HCT116 (cell line): ENCODE measurements around the gene IBSP. TPM values are rescaled to one million over a fixed set of nuclear protein-coding genes. Genes with fewer than 3 reads are reported as not detected.

Experiments used
- ATAC-seq: fragments of 200-7000 bp; cut with Tn5 transposase; 2 replicates; pipeline ENCODE4 v1.9.1; 2020; ENCODE audit warnings: mild to moderate bottlenecking, moderate library complexity
- BruUV-seq: library from RNA; stranded (reverse); fragments of 400-500 nt; replicated peaks from 2 replicates; lab custom pipeline; 2021; lab: Mats Ljungman, UMichigan
- CTCF ChIA-PET: fragments of 300-600 bp; sonication (Branson Sonifier 250); formaldehyde crosslinking; loops from one replicate; lab custom pipeline; 2021; ENCODE audit warnings: antibody characterized with exemption; lab: Charles Lee
- POLR2A ChIA-PET: fragments of 300-600, 350-600 bp; sonication (Branson Sonifier 250); formaldehyde crosslinking; loops from one replicate; lab custom pipeline; 2021; ENCODE audit warnings: antibody characterized with exemption; lab: Charles Lee
- RAD21 ChIA-PET, 2 experiments: fragments of 300-600 bp; sonication (Branson Sonifier 250); formaldehyde crosslinking; loops; one replicate each; lab custom pipeline; 2023; ENCODE audit warnings: low total read pairs in 2 of 2; ENCODE audit not compliant: uncharacterized antibody in 2 of 2, unreplicated experiment in 2 of 2, low non-redundant PET in 1 of 2; lab: Charles Lee
- DNase-seq: peaks from one replicate; pipeline ENCODE4 v3.0.0-alpha.2; 2010; ENCODE audit warnings: low read depth, low spot score
- H2AFZ ChIP-seq: fragments of 200-600 bp; shearing (Covaris generic), sonication (generic); 2 replicates; pipeline ENCODE4 v1.6.1; 2017; ENCODE audit warnings: low read depth, mixed run types, mixed read lengths, antibody characterized with exemption, low read length; ENCODE audit not compliant: poor library complexity, severe bottlenecking
- H3K27ac ChIP-seq: 2 replicates; pipeline ENCODE4 v1.5.1; 2012; ENCODE audit warnings: low read depth, low read length
- H3K27me3 ChIP-seq: fragments of 200-600 bp; sonication (generic); 2 replicates; pipeline ENCODE4 v1.6.1; 2016; ENCODE audit warnings: mixed run types, low read length, mixed read lengths; ENCODE audit not compliant: insufficient read depth
- H3K36me3 ChIP-seq, 2 experiments: fragments of 200-500 bp in 1 of 2; fragments of 200-600 bp in 1 of 2; sonication (Bioruptor generic) in 1 of 2; sonication (generic) in 1 of 2; 2 replicates each; pipeline versions ENCODE4 v1.5.1 to v1.6.1; 2014 to 2016; ENCODE audit warnings: low read length in 2 of 2, inconsistent platforms in 1 of 2, mixed read lengths in 1 of 2, mixed run types in 1 of 2; ENCODE audit not compliant: insufficient read depth in 2 of 2, control insufficient read depth in 1 of 2
- H3K4me1 ChIP-seq, 2 experiments: fragments of 200-600 bp in 1 of 2; sonication (generic) in 1 of 2; 2 replicates each; pipeline versions ENCODE4 v1.5.1 to v1.6.1; 2012 to 2017; ENCODE audit warnings: low read length in 2 of 2, inconsistent platforms in 1 of 2, mild to moderate bottlenecking in 1 of 2, mixed read lengths in 1 of 2, mixed run types in 1 of 2, moderate library complexity in 1 of 2; ENCODE audit not compliant: insufficient read depth in 2 of 2, control insufficient read depth in 1 of 2
- H3K4me2 ChIP-seq: fragments of 200-600 bp; sonication (generic); 2 replicates; pipeline ENCODE4 v1.6.1; 2017; ENCODE audit warnings: mixed run types, low read length, mixed read lengths
- H3K4me3 ChIP-seq, 2 experiments: fragments of 200-600 bp in 1 of 2; sonication (generic) in 1 of 2; replicated peaks in 1 of 2; 2 replicates each; pipeline ENCODE4 v1.5.1; 2011 to 2016; ENCODE audit warnings: low read length in 2 of 2, control low read depth in 1 of 2, low read depth in 1 of 2, mild to moderate bottlenecking in 1 of 2, mixed read lengths in 1 of 2, mixed run types in 1 of 2
- H3K79me2 ChIP-seq: fragments of 200-600 bp; sonication (generic); 2 replicates; pipeline ENCODE4 v1.6.1; 2017; ENCODE audit warnings: mild to moderate bottlenecking, mixed run types, low read length, moderate library complexity, mixed read lengths; ENCODE audit not compliant: insufficient read depth
- H3K9ac ChIP-seq: fragments of 200-600 bp; sonication (generic); 2 replicates; pipeline ENCODE4 v1.6.1; 2016; ENCODE audit warnings: low read length, mixed read lengths
- H3K9me2 ChIP-seq: fragments of 200-600 bp; sonication (generic), shearing (Covaris generic); 2 replicates; pipeline ENCODE4 v1.6.1; 2017; ENCODE audit warnings: mixed run types, mild to moderate bottlenecking, moderate library complexity; ENCODE audit not compliant: insufficient read depth
- H3K9me3 ChIP-seq, 2 experiments: fragments of 200-500 bp in 1 of 2; fragments of 200-600 bp in 1 of 2; sonication (Bioruptor generic) in 1 of 2; sonication (generic) in 1 of 2; 2 replicates each; pipeline ENCODE4 v1.6.1; 2014 to 2017; ENCODE audit warnings: low read length in 2 of 2, mixed read lengths in 2 of 2, inconsistent platforms in 1 of 2, low read depth in 1 of 2, mild to moderate bottlenecking in 1 of 2, mixed run types in 1 of 2, moderate library complexity in 1 of 2; ENCODE audit not compliant: control insufficient read depth in 1 of 2, insufficient read depth in 1 of 2
- H4K20me1 ChIP-seq: fragments of 200-600 bp; sonication (generic), shearing (Covaris generic); 2 replicates; pipeline ENCODE4 v1.6.1; 2017; ENCODE audit warnings: mixed run types, mild to moderate bottlenecking, moderate library complexity; ENCODE audit not compliant: insufficient read depth
- CBX3 ChIP-seq: IDR thresholded peaks from 2 replicates; pipeline ENCODE4 v1.6.1; 2012; ENCODE audit warnings: low read depth
- CEBPB ChIP-seq: IDR thresholded peaks from 2 replicates; pipeline ENCODE4 v1.6.1; 2012; ENCODE audit warnings: low read depth
- EGR1 ChIP-seq: IDR thresholded peaks from 2 replicates; pipeline ENCODE4 v1.6.1; 2012; ENCODE audit warnings: low read depth
- ELF1 ChIP-seq: IDR thresholded peaks from 2 replicates; pipeline ENCODE4 v1.6.1; 2012; ENCODE audit warnings: low read depth, borderline replicate concordance
- EZH2 ChIP-seq: fragments of 200-600 bp; sonication (generic); IDR thresholded peaks from 2 replicates; pipeline ENCODE4 v1.6.1; 2017; ENCODE audit warnings: antibody characterized with exemption, mixed run types
- FOSL1 ChIP-seq: IDR thresholded peaks from 2 replicates; pipeline ENCODE4 v1.6.1; 2012; ENCODE audit warnings: low read depth
- JUND ChIP-seq: IDR thresholded peaks from 2 replicates; pipeline ENCODE4 v1.6.1; 2012
- POLR2A ChIP-seq: IDR thresholded peaks from 2 replicates; pipeline ENCODE4 v1.7.0; 2011; ENCODE audit warnings: borderline replicate concordance; ENCODE audit not compliant: insufficient read depth, insufficient read length; ENCODE audit errors: extremely low read depth
- RAD21 ChIP-seq: IDR thresholded peaks from 2 replicates; pipeline ENCODE4 v1.6.1; 2012; ENCODE audit warnings: low read depth, mild to moderate bottlenecking
- REST ChIP-seq: IDR thresholded peaks from 2 replicates; pipeline ENCODE4 v1.6.1; 2012; ENCODE audit warnings: low read depth
- ZFX ChIP-seq: fragments of 450-650 bp; IDR thresholded peaks from 2 replicates; pipeline ENCODE4 v1.6.1; 2017
- intact Hi-C: fragments of 100-400 bp; cut with micrococcal nuclease; formaldehyde crosslinking; loops from 2 replicates; pipeline ENCODE4 v1.10.0; 2022
- total RNA-seq: library from RNA; stranded (reverse); gene quantifications from one replicate; pipeline ENCODE4 v1.2.1, GENCODE V29; 2021; ENCODE audit not compliant: unreplicated experiment
- TF ChIP-seq, protein P1 (sequence below), 3 experiments: fragments of 200-600 bp in 1 of 3; sonication (generic) in 1 of 3; IDR thresholded peaks in 2 of 3; conservative IDR thresholded peaks in 1 of 3; 2 replicates each; pipeline ENCODE4 v1.5.1; 2012 to 2017; ENCODE audit warnings: low read depth in 2 of 3, low read length in 2 of 3, antibody characterized with exemption in 1 of 3, borderline replicate concordance in 1 of 3, control low read depth in 1 of 3, mild to moderate bottlenecking in 1 of 3, mixed read lengths in 1 of 3, mixed run types in 1 of 3, moderate library complexity in 1 of 3; ENCODE audit not compliant: insufficient read depth in 1 of 3
- TF ChIP-seq, protein P2 (sequence below): IDR thresholded peaks from 2 replicates; pipeline ENCODE4 v1.6.1; 2012
- TF ChIP-seq, protein P3 (sequence below): IDR thresholded peaks from 2 replicates; pipeline ENCODE4 v1.6.1; 2011; ENCODE audit warnings: mild to moderate bottlenecking, low read length, moderate library complexity; ENCODE audit not compliant: insufficient replicate concordance; ENCODE audit errors: extremely low read depth

IBSP gene
- total RNA-seq, 1 experiment from 2014 or later = not detected

- no peak overlapping the region for H3K9ac ChIP-seq
- no peak overlapping the region for H3K4me3 ChIP-seq
- DNase-seq (no peak), ATAC-seq (no peak)
- H3K79me2 ChIP-seq = no peaks in the 10 kb centered on the region
- H2AFZ ChIP-seq = no peak overlapping the region
- ChIA-PET CTCF (interaction anchor here (1.1 kb wide), 1 partner anchor 14 kb away, joined by 3 read pairs; no protein-coding TSS in a partner anchor), RAD21 (no interaction called here), POLR2A (no interaction called here)
- BruUV-seq = no TSS peak
- no peaks in the 10 kb centered on the region for H3K9me3 ChIP-seq
- H3K4me1 ChIP-seq = peaks cover 4 to 12% of the 10 kb centered on the region in 2 experiments; a peak in 3 of 4 replicates
- no peak overlapping the region for H3K4me2 ChIP-seq
- no peaks in the 10 kb centered on the region for H3K27me3 ChIP-seq
- H4K20me1 ChIP-seq = no peaks in the 10 kb centered on the region
- no peak overlapping the region for H3K27ac ChIP-seq
- no peaks in the 10 kb centered on the region for H3K9me2 ChIP-seq
- no peaks in the 10 kb centered on the region for H3K36me3 ChIP-seq
- intact Hi-C loops = no loop called here
- TF ChIP-seq, protein P1, sequence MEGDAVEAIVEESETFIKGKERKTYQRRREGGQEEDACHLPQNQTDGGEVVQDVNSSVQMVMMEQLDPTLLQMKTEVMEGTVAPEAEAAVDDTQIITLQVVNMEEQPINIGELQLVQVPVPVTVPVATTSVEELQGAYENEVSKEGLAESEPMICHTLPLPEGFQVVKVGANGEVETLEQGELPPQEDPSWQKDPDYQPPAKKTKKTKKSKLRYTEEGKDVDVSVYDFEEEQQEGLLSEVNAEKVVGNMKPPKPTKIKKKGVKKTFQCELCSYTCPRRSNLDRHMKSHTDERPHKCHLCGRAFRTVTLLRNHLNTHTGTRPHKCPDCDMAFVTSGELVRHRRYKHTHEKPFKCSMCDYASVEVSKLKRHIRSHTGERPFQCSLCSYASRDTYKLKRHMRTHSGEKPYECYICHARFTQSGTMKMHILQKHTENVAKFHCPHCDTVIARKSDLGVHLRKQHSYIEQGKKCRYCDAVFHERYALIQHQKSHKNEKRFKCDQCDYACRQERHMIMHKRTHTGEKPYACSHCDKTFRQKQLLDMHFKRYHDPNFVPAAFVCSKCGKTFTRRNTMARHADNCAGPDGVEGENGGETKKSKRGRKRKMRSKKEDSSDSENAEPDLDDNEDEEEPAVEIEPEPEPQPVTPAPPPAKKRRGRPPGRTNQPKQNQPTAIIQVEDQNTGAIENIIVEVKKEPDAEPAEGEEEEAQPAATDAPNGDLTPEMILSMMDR (IDR thresholded peaks at IDR 0.05 in 2 of 3, conservative IDR thresholded peaks at IDR 0.05 in 1 of 3; ENCODE audit: borderline replicate concordance in 1 of 3, insufficient read depth in 1 of 3, low read depth in 2 of 3, low read length in 2 of 3) = no peak
These were observed 24.4 kb downstream of the IBSP start for GRCh38 chr4:87823724-87824123.

DNA sequence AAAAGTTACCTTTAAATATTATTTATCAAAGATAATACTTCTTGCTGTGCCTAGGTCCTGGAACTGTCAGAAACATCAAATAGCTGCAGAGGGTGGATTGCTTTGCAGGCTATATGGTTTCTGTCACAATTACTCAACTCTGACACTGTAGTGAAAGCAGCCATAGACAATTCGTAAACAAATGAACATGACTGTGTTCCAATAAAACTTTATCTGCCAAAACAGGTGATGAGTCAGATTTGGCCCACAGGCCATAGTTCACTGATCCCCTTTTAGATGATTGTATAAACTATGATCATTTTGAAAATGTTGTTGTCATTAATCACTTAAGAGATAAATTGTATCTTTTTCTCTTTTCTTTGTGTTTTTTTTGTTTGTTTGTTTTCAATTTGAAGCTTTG, 25.0 kb downstream of the IBSP start:
- no peak overlapping the region for H3K9ac ChIP-seq
- DNase-seq (no peak), ATAC-seq (no peak)
- H3K9me2 ChIP-seq = no peaks in the 10 kb centered on the region
- H3K27ac ChIP-seq = no peak overlapping the region
- no peaks in the 10 kb centered on the region for H3K27me3 ChIP-seq
- peaks cover 2 to 6% of the 10 kb centered on the region in 2 experiments; a peak in 3 of 4 replicates for H3K4me1 ChIP-seq
- no peaks in the 10 kb centered on the region for H3K36me3 ChIP-seq
- ChIA-PET CTCF (interaction anchor here (1.1 kb wide), 1 partner anchor 13 kb away, joined by 3 read pairs; no protein-coding TSS in a partner anchor), RAD21 (no interaction called here), POLR2A (no interaction called here)
- intact Hi-C loops = no loop called here
- no peak overlapping the region for H3K4me2 ChIP-seq
- H3K9me3 ChIP-seq = no peaks in the 10 kb centered on the region
- no peak overlapping the region for H3K4me3 ChIP-seq
- no peaks in the 10 kb centered on the region for H4K20me1 ChIP-seq
- no peaks in the 10 kb centered on the region for H3K79me2 ChIP-seq
- H2AFZ ChIP-seq = no peak overlapping the region
- no TSS peak for BruUV-seq
- TF ChIP-seq JUND (no peak), EGR1 (no peak), CEBPB (no peak), ELF1 (no peak), EZH2 (no peak), RAD21 (no peak), CBX3 (no peak), ZFX (no peak), REST (no peak), POLR2A (no peak), FOSL1 (no peak)
- TF ChIP-seq, protein P2, sequence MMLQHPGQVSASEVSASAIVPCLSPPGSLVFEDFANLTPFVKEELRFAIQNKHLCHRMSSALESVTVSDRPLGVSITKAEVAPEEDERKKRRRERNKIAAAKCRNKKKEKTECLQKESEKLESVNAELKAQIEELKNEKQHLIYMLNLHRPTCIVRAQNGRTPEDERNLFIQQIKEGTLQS = no peak
- TF ChIP-seq, protein P3, sequence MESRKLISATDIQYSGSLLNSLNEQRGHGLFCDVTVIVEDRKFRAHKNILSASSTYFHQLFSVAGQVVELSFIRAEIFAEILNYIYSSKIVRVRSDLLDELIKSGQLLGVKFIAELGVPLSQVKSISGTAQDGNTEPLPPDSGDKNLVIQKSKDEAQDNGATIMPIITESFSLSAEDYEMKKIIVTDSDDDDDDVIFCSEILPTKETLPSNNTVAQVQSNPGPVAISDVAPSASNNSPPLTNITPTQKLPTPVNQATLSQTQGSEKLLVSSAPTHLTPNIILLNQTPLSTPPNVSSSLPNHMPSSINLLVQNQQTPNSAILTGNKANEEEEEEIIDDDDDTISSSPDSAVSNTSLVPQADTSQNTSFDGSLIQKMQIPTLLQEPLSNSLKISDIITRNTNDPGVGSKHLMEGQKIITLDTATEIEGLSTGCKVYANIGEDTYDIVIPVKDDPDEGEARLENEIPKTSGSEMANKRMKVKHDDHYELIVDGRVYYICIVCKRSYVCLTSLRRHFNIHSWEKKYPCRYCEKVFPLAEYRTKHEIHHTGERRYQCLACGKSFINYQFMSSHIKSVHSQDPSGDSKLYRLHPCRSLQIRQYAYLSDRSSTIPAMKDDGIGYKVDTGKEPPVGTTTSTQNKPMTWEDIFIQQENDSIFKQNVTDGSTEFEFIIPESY = no peak
